NCI-H1930 (cell line): ENCODE data around the gene NXPH3.

Experiments
- DNase-seq, 2 experiments: peaks; one replicate each; lab custom pipeline; 2025; lab: John Stamatoyannopoulos, UW

The NXPH3 gene

GRCh38 chr17:49592263-49592662 is 16.6 kb downstream of the NXPH3 start:
- DNase-seq, result no peak

- DNase-seq, result no peak
Measured at GRCh38 chr17:49595328-49595727, 19.7 kb downstream of the NXPH3 start.

GRCh38 chr17:49595980-49596379 is 20.3 kb downstream of the NXPH3 start:
- no peak for DNase-seq

- no peak for DNase-seq
Measured at GRCh38 chr17:49596613-49597244, 21.1 kb downstream of the NXPH3 start.

- DNase-seq, result no peak
Measured at GRCh38 chr17:49597436-49597835, 21.8 kb downstream of the NXPH3 start.

GRCh38 chr17:49597928-49598655 is 22.4 kb downstream of the NXPH3 start:
- DNase-seq, result no peak

GRCh38 chr17:49598918-49599317 is 23.2 kb downstream of the NXPH3 start:
- no peak for DNase-seq

GRCh38 chr17:49600949-49601348 is 25.3 kb downstream of the NXPH3 start:
- no peak for DNase-seq

GRCh38 chr17:49602783-49603182 is 27.1 kb downstream of the NXPH3 start:
- DNase-seq, result no peak

- DNase-seq, result no peak
Measured at GRCh38 chr17:49603238-49603637, 27.6 kb downstream of the NXPH3 start.

GRCh38 chr17:49603720-49604119 is 28.0 kb downstream of the NXPH3 start:
- no peak for DNase-seq

GRCh38 chr17:49604314-49604869 is 28.7 kb downstream of the NXPH3 start:
- DNase-seq, result no peak

- no peak for DNase-seq
Measured at GRCh38 chr17:49610883-49611584, 35.4 kb downstream of the NXPH3 start.

GRCh38 chr17:49612726-49613125 is 37.1 kb downstream of the NXPH3 start:
- no peak for DNase-seq

- no peak for DNase-seq
Measured at GRCh38 chr17:49613182-49613800, 37.6 kb downstream of the NXPH3 start.

GRCh38 chr17:49616086-49616485 is 40.4 kb downstream of the NXPH3 start:
- no peak for DNase-seq

GRCh38 chr17:49616601-49617131 is 41.0 kb downstream of the NXPH3 start:
- DNase-seq, result no peak

- no peak for DNase-seq
Measured at GRCh38 chr17:49618028-49618611, 42.4 kb downstream of the NXPH3 start.

- DNase-seq, result no peak
Measured at GRCh38 chr17:49621420-49621819, 45.7 kb downstream of the NXPH3 start.

GRCh38 chr17:49621946-49622529 is 46.4 kb downstream of the NXPH3 start:
- DNase-seq, result no peak

GRCh38 chr17:49624896-49625295 is 49.2 kb downstream of the NXPH3 start:
- DNase-seq, result no peak
